HepG2 (cell line): Measurements from ENCODE around the gene GALNT9. TPM values are rescaled to one million over a fixed set of nuclear protein-coding genes. Genes with fewer than 3 reads are reported as not detected.

Source experiments
- CBX2 ChIP-seq, 2 experiments: fragments of 200-600 bp in 1 of 2; sonication (generic); formaldehyde crosslinking in 1 of 2; IDR thresholded peaks; 2 replicates each; pipeline versions ENCODE4 v1.7.0 to v1.8.1; 2018 to 2022; ENCODE audit warnings: low read depth in 2 of 2, low read length in 1 of 2, mild to moderate bottlenecking in 1 of 2, missing genetic modification reagents in 1 of 2
- FOXM1 ChIP-seq: sonication (generic); formaldehyde crosslinking; IDR thresholded peaks from 2 replicates; pipeline ENCODE4 v1.5.0; 2020; ENCODE audit warnings: missing genetic modification reagents
- GLMP ChIP-seq: sonication (generic); formaldehyde crosslinking; IDR thresholded peaks from 2 replicates; pipeline ENCODE4 v1.9.0; 2021; ENCODE audit warnings: missing genetic modification reagents, mild to moderate bottlenecking, borderline replicate concordance
- NFKB2 ChIP-seq: sonication (generic); formaldehyde crosslinking; IDR thresholded peaks from 2 replicates; pipeline ENCODE4 v1.4.0; 2020; ENCODE audit warnings: missing genetic modification reagents, borderline replicate concordance
- RBM39 ChIP-seq: fragments of 200-400 bp; formaldehyde crosslinking; IDR thresholded peaks from one replicate; pipeline ENCODE4 v1.6.1; 2018; ENCODE audit warnings: antibody characterized with exemption, mild to moderate bottlenecking, low read depth, low read length; ENCODE audit not compliant: poor library complexity, severe bottlenecking
- RCOR2 ChIP-seq: IDR thresholded peaks from 2 replicates; pipeline ENCODE4 v1.6.1; 2016; ENCODE audit warnings: missing biosample characterization, missing genetic modification reagents
- RNF2 ChIP-seq: fragments of 450-650 bp; conservative IDR thresholded peaks from 2 replicates; pipeline ENCODE4 v1.6.1; 2016; ENCODE audit warnings: low read depth
- SMYD3 ChIP-seq: sonication (generic); formaldehyde crosslinking; IDR thresholded peaks from 2 replicates; pipeline ENCODE4 v1.8.1; 2023; ENCODE audit warnings: mild to moderate bottlenecking, missing genetic modification reagents
- SNAI1 ChIP-seq: sonication (generic); formaldehyde crosslinking; IDR thresholded peaks from 2 replicates; pipeline ENCODE4 v1.5.0; 2020; ENCODE audit warnings: mild to moderate bottlenecking, missing genetic modification reagents, borderline replicate concordance
- TBX2 ChIP-seq: sonication (generic); formaldehyde crosslinking; IDR thresholded peaks from 2 replicates; pipeline ENCODE4 v1.5.0; 2020; ENCODE audit warnings: missing genetic modification reagents, mild to moderate bottlenecking, borderline replicate concordance
- U2AF1 ChIP-seq: fragments of 200-400 bp; formaldehyde crosslinking; optimal IDR thresholded peaks from 2 replicates; pipeline ENCODE3; 2017; ENCODE audit warnings: mild to moderate bottlenecking, low read depth, low read length
- ZNF205 ChIP-seq: IDR thresholded peaks from 2 replicates; pipeline ENCODE4 v1.6.1; 2018; ENCODE audit warnings: missing biosample characterization, missing genetic modification reagents
- ZNF235 ChIP-seq: sonication (generic); formaldehyde crosslinking; IDR thresholded peaks from 2 replicates; pipeline ENCODE4 v1.8.1; 2023; ENCODE audit warnings: mild to moderate bottlenecking, missing genetic modification reagents, borderline replicate concordance
- ZNF496 ChIP-seq: sonication (generic); formaldehyde crosslinking; IDR thresholded peaks from 2 replicates; pipeline ENCODE4 v1.8.1; 2023; ENCODE audit warnings: mild to moderate bottlenecking, moderate library complexity, missing genetic modification reagents; ENCODE audit not compliant: insufficient replicate concordance
- ZNF562 ChIP-seq: sonication (generic); formaldehyde crosslinking; IDR thresholded peaks from 2 replicates; pipeline ENCODE4 v1.8.0; 2022; ENCODE audit warnings: missing genetic modification reagents, borderline replicate concordance
- polyA plus RNA-seq, 8 experiments: library from polyadenylated mRNA; depleted of rRNA in 3 of 8; stranded (reverse) in 7 of 8; unstranded in 1 of 8; fragments of >200 nt; fragmentation: Illumina TruSeq in 4 of 8; extraction: Trizol in 4 of 8; gene quantifications; 2 replicates each; pipeline versions ENCODE4 v1.2.1 to v1.2.3, GENCODE V29; 2011 to 2016; ENCODE audit warnings: low read depth in 4 of 8, missing spikeins in 1 of 8, mixed read lengths in 1 of 8; ENCODE audit not compliant: insufficient read depth in 1 of 8
- total RNA-seq, 5 experiments: library from RNA; depleted of rRNA; stranded (reverse); fragments of >200 nt; fragmentation: Illumina TruSeq; extraction: Trizol; gene quantifications; 2 replicates each; pipeline ENCODE4 v1.2.3, GENCODE V29; 2016; ENCODE audit warnings: low read depth in 1 of 5

GALNT9 gene
- total and polyA plus RNA-seq, 2 of the 13 experiments (the other 11 are each of a cell fraction or from before 2014, with no cell fraction given), result 0.04 TPM; not detected in 1

- no peak for TF ChIP-seq CBX2 (IDR thresholded peaks at IDR 0.05; ENCODE audit: low read depth, low read length)
- no peak for TF ChIP-seq CBX2 (CRISPR knock-in tag; IDR thresholded peaks at IDR 0.05; ENCODE audit: low read depth)
- no peak for TF ChIP-seq RNF2
- no peak for TF ChIP-seq ZNF205 (CRISPR knock-in tag)
- no peak for TF ChIP-seq GLMP (CRISPR knock-in tag)
- TF ChIP-seq ZNF562 (CRISPR knock-in tag), result no peak
- TF ChIP-seq TBX2 (CRISPR knock-in tag), result no peak
- no peak for TF ChIP-seq NFKB2 (CRISPR knock-in tag)
- TF ChIP-seq RBM39, result no peak
- TF ChIP-seq RCOR2, result no peak
- no peak for TF ChIP-seq ZNF496
- TF ChIP-seq FOXM1 (CRISPR knock-in tag), result no peak
- no peak for TF ChIP-seq SMYD3 (CRISPR knock-in tag)
- no peak for TF ChIP-seq ZNF235
- TF ChIP-seq U2AF1, result no peak
- no peak for TF ChIP-seq SNAI1 (CRISPR knock-in tag)
These were observed 66.9 kb downstream of the GALNT9 start (continued) for GRCh38 chr12:132262256-132263060.
